Neuronal stem cell (in vitro differentiated cells): Measurements from ENCODE around the gene AHRR.

Experiments used
- DNase-seq: peaks from one replicate; pipeline ENCODE4 v3.0.0-alpha.2; 2013; ENCODE audit warnings: low spot score
- H2AFZ ChIP-seq: one replicate; pipeline ENCODE4 v1.6.1; 2013; ENCODE audit warnings: mild to moderate bottlenecking, low read length, inconsistent platforms
- H2AK5ac ChIP-seq: 2 replicates; pipeline ENCODE4 v1.6.1; 2013; ENCODE audit warnings: low read depth, mild to moderate bottlenecking, inconsistent platforms, low read length, moderate library complexity, mixed read lengths
- H2BK120ac ChIP-seq: 2 replicates; pipeline ENCODE4 v1.6.1; 2013; ENCODE audit warnings: low read depth, mild to moderate bottlenecking, inconsistent platforms, low read length, moderate library complexity, mixed read lengths
- H2BK12ac ChIP-seq: one replicate; pipeline ENCODE4 v1.6.1; 2013; ENCODE audit warnings: low read length, inconsistent platforms
- H2BK15ac ChIP-seq: 2 replicates; pipeline ENCODE4 v1.6.1; 2013; ENCODE audit warnings: mild to moderate bottlenecking, low read length, inconsistent platforms, mixed read lengths
- H2BK5ac ChIP-seq: one replicate; pipeline ENCODE4 v1.6.1; 2013; ENCODE audit warnings: inconsistent platforms, mild to moderate bottlenecking, low read length, moderate library complexity
- H3K14ac ChIP-seq: one replicate; pipeline ENCODE4 v1.6.1; 2013; ENCODE audit warnings: low read length, inconsistent platforms
- H3K18ac ChIP-seq: 2 replicates; pipeline ENCODE4 v1.6.1; 2013; ENCODE audit warnings: low read length, inconsistent platforms
- H3K23ac ChIP-seq: 2 replicates; pipeline ENCODE4 v1.6.1; 2013; ENCODE audit warnings: low read depth, mild to moderate bottlenecking, mixed read lengths, low read length, inconsistent platforms; ENCODE audit not compliant: poor library complexity
- H3K27ac ChIP-seq: replicated peaks from 3 replicates; pipeline ENCODE4 v1.5.1; 2013; ENCODE audit warnings: low read length, inconsistent platforms
- H3K27me3 ChIP-seq, 3 experiments: 2 replicates each; pipeline ENCODE4 v1.6.1; 2013; ENCODE audit warnings: low read length in 3 of 3, mild to moderate bottlenecking in 2 of 3, inconsistent platforms in 1 of 3, low read depth in 1 of 3, mixed read lengths in 1 of 3, moderate library complexity in 1 of 3; ENCODE audit not compliant: control insufficient read depth in 3 of 3, insufficient read depth in 3 of 3
- H3K36me3 ChIP-seq, 2 donors: replicated peaks in 1 of 2; 2 replicates each; pipeline ENCODE4 v1.6.1; 2013; ENCODE audit warnings: low read length in 2 of 2; ENCODE audit not compliant: control insufficient read depth in 2 of 2, insufficient read depth in 2 of 2
- H3K4ac ChIP-seq: 2 replicates; pipeline ENCODE4 v1.6.1; 2013; ENCODE audit warnings: inconsistent platforms, mild to moderate bottlenecking, low read length, moderate library complexity
- H3K4me1 ChIP-seq, 2 donors: 1 replicate in 1 of 2; 2 replicates in 1 of 2; pipeline ENCODE4 v1.6.1; 2013; ENCODE audit warnings: low read length in 2 of 2, low read depth in 1 of 2; ENCODE audit not compliant: control insufficient read depth in 2 of 2, insufficient read depth in 1 of 2
- H3K4me2 ChIP-seq: one replicate; pipeline ENCODE4 v1.6.1; 2013; ENCODE audit warnings: mild to moderate bottlenecking, low read length, inconsistent platforms; ENCODE audit not compliant: insufficient read depth, poor library complexity, severe bottlenecking
- H3K4me3 ChIP-seq, 2 donors: 2 replicates each; pipeline ENCODE4 v1.5.1; 2013; ENCODE audit warnings: low read length in 2 of 2, mild to moderate bottlenecking in 2 of 2, inconsistent platforms in 1 of 2, moderate library complexity in 1 of 2
- H3K79me1 ChIP-seq: one replicate; pipeline ENCODE4 v1.6.1; 2013; ENCODE audit warnings: low read depth, mild to moderate bottlenecking, inconsistent platforms, low read length, moderate library complexity
- H3K9ac ChIP-seq: one replicate; pipeline ENCODE4 v1.6.1; 2013; ENCODE audit warnings: mild to moderate bottlenecking, low read depth, low read length, inconsistent platforms; ENCODE audit not compliant: poor library complexity
- H3K9me3 ChIP-seq, 2 donors: replicated peaks in 1 of 2; 2 replicates each; pipeline versions ENCODE3 to v1.6.1; 2013; ENCODE audit warnings: low read length in 2 of 2, mild to moderate bottlenecking in 2 of 2, inconsistent platforms in 1 of 2, low read depth in 1 of 2, mixed read lengths in 1 of 2, moderate library complexity in 1 of 2; ENCODE audit not compliant: control insufficient read depth in 2 of 2, insufficient read depth in 1 of 2
- H4K8ac ChIP-seq: one replicate; pipeline ENCODE4 v1.6.1; 2013; ENCODE audit warnings: low read depth, mild to moderate bottlenecking, inconsistent platforms, low read length, moderate library complexity
- H4K91ac ChIP-seq: one replicate; pipeline ENCODE4 v1.6.1; 2013; ENCODE audit warnings: low read length, low read depth, mild to moderate bottlenecking, inconsistent platforms; ENCODE audit not compliant: poor library complexity
- WGBS, 2 donors: extraction: QIAGEN DNeasy Blood & Tissue Kit; methylation state at CpG; one replicate each; pipeline ENCODE4 v1.1.7; 2013; ENCODE audit warnings: missing lambda C conversion rate in 2 of 2, mixed read lengths in 1 of 2; ENCODE audit not compliant: insufficient read length in 2 of 2, insufficient replicate concordance in 1 of 2; ENCODE audit errors: extremely low coverage in 2 of 2; 5-methylcytosine and 5-hydroxymethylcytosine counted together

Gene AHRR

DNA sequence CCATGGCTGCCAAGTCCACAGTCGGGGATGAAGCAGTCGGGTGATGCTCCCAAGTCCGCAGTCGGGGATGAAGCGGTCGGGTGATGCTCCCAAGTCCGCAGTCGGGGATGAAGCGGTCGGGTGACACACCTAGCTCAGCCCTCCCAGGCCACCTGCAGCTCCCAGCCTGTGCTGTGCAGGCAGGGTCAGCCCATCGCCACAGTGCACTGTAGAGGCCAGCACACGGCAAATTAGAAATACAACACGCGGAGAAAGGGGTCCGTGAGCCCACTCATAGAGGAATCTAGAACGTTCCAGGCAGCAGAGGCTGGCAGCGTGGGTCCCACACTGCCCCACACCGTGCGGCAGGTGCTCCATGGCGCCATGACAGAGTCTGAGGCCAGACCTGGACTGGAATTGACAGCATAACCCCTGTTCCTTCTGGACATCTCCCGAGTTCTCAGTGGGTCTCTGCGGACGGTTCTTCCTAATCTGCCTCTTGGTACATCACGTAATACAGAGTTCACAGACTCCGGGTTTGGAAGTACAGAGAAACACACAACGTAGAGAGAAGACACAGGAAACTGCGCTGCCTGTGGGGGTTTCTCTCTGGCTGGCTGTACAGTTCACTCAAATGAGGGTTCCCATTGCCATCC is 113.8 kb downstream of the AHRR start:
- no peaks in the 10 kb centered on the region for H3K9me3 ChIP-seq
- peaks cover 0 to 4% (median 0%) of the 10 kb centered on the region in 3 experiments for H3K27me3 ChIP-seq
- no peak overlapping the region for H2AFZ ChIP-seq
- no peak overlapping the region for H3K14ac ChIP-seq
- peak overlapping the region; percentile 68 for H3K23ac ChIP-seq
- DNase-seq: no peak
- no peak overlapping the region for H3K27ac ChIP-seq
- no peak overlapping the region for H4K91ac ChIP-seq
- H2BK12ac ChIP-seq: no peak overlapping the region
- H3K4me2 ChIP-seq: no peak overlapping the region
- H2BK5ac ChIP-seq: no peak overlapping the region
- no CpG with 5 or more reads among the region's 27 CpGs for WGBS, 2 donors
- no peak overlapping the region for H3K18ac ChIP-seq
- H3K4ac ChIP-seq: no peak overlapping the region
- H3K79me1 ChIP-seq: peaks cover 3% of the 10 kb centered on the region
- no peak overlapping the region for H4K8ac ChIP-seq
- H2BK120ac ChIP-seq: no peak overlapping the region
- H2BK15ac ChIP-seq: no peak overlapping the region
- peaks cover 0 to 19% of the 10 kb centered on the region in 2 donors for H3K4me1 ChIP-seq
- no peak overlapping the region for H3K9ac ChIP-seq
- H2AK5ac ChIP-seq: no peak overlapping the region
- H3K36me3 ChIP-seq: no peaks in the 10 kb centered on the region
- no peak overlapping the region for H3K4me3 ChIP-seq

DNA sequence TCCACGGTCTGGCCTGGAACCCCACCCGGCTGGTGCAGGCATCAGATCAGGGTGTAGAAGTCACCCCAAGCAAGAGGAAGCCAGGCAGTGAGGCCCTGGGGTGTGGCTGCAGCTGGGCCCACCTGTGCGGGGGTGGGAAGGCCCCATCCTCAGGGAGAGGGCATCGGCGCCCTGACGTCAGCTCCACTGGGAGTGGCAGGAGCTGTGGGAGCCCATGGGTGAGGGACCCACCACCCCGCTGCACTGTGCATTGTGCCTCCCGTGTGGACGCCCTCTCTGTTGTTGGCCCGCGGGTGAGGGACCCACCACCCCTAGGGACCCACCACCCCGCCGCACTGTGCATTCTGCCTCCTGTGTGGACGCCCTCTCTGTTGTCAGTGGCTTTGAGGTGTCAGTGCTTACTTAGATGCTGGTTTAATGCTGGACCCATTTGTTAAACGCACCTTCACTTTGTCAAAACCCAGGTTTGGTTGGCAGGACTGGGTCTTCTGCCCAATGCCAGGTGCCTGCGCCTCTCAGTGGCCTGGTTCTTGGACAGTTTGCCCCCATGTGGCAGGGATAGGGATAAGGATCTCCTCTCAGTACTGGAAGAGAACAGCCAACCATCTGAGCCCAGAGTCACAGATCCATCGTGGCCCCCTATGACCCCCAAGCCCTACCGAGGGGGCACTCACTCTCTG is 114.6 kb downstream of the AHRR start:
- Histone ChIP-seq H3K4me1 (peaks cover 0 to 26% of the 10 kb centered on the region in 2 donors), H3K14ac (no peak overlapping the region), H3K9me3 (peaks cover 0 to 3% of the 10 kb centered on the region in 2 donors), H2BK15ac (no peak overlapping the region), H3K79me1 (peaks cover 3% of the 10 kb centered on the region), H2BK5ac (no peak overlapping the region), H3K4ac (no peak overlapping the region), H3K18ac (peak overlapping the region; percentile 27), H4K91ac (no peak overlapping the region), H3K27me3 (peaks cover 0 to 4% (median 0%) of the 10 kb centered on the region in 3 experiments), H2BK12ac (no peak overlapping the region), H3K27ac (no peak overlapping the region), H4K8ac (no peak overlapping the region), H2BK120ac (peak overlapping the region; percentile 50), H3K36me3 (no peaks in the 10 kb centered on the region), H3K9ac (peak overlapping the region; percentile 12), H3K4me3 (no peak overlapping the region), H3K4me2 (no peak overlapping the region), H2AFZ (no peak overlapping the region), H2AK5ac (peak overlapping the region; percentile 58), H3K23ac (peak overlapping the region; percentile 12)
- DNase-seq: no peak
- no CpG with 5 or more reads among the region's 18 CpGs for WGBS, 2 donors

DNA sequence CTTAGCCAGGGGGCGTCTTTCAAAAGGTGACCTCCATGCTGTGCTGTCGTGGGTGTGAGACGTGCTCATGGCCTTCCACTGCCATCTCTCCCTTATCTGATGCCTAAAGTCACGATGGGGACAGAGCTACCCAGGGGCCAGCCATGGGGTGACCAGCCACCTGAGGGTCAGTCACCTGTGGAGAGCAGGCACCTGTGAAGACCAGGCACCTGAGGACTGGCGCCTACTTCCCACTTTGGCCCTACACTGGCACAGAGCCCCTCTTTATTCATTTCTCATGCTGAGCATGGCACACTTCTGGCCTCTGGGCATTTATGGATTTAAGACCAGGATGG is 115.1 kb downstream of the AHRR start:
- H2BK5ac ChIP-seq: no peak overlapping the region
- WGBS, 2 donors: no CpG with 5 or more reads among the region's 5 CpGs

DNA sequence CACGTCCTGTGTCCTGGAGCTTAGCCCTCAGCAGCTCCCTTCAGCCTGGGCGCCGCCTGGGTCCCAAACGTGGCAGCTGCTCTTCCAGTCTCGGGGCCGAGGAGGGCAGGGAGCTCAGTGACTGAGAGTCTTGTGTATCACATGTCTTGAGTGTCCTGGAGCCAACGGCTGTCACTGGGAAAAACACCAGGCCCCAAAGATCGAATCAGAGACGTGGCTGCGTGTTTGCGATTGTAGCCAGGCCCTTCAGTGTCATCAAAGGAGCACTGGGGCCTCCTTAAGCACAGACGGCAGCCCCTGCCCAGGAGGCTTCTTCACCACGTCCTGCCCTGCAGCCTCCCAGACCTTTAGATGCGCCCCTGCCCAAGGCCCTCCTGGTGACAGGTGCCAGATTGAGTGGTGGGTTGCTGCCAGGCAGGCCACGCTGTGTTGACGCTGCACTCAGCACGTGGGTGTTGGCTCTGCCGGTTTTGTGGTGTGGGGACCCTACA is 115.8 kb downstream of the AHRR start:
- Histone ChIP-seq H3K4me1 (peaks cover 4 to 29% of the 10 kb centered on the region in 2 donors), H3K9ac (no peak overlapping the region), H3K14ac (peak overlapping the region; percentile 89), H4K8ac (peak overlapping the region; percentile 72), H3K9me3 (peaks cover 0 to 3% of the 10 kb centered on the region in 2 donors), H3K18ac (peak overlapping the region; percentile 38), H4K91ac (peak overlapping the region; percentile 75), H3K23ac (peak overlapping the region; percentile 91), H3K36me3 (no peaks in the 10 kb centered on the region), H3K79me1 (peaks cover 4% of the 10 kb centered on the region), H3K27ac (no peak overlapping the region), H2BK12ac (peak overlapping the region; percentile 94), H3K27me3 (peaks cover 0 to 4% (median 0%) of the 10 kb centered on the region in 3 experiments), H2AFZ (peak overlapping the region; percentile 50), H3K4me2 (no peak overlapping the region), H3K4ac (peak overlapping the region; percentile 23), H2BK5ac (no peak overlapping the region), H3K4me3 (no peak overlapping the region), H2BK15ac (peak overlapping the region; percentile 59), H2AK5ac (peak overlapping the region; percentile 70), H2BK120ac (no peak overlapping the region)
- DNase-seq: no peak
- no CpG with 5 or more reads among the region's 18 CpGs for WGBS, 2 donors

More for the DNA sequence above, 115.1 kb downstream of the AHRR start:
- Histone ChIP-seq H2AK5ac (peak overlapping the region; percentile 58), H3K14ac (no peak overlapping the region), H3K4me3 (no peak overlapping the region), H4K91ac (no peak overlapping the region), H3K4me2 (no peak overlapping the region), H3K9me3 (peaks cover 0 to 3% of the 10 kb centered on the region in 2 donors), H2BK15ac (no peak overlapping the region), H3K79me1 (peaks cover 3% of the 10 kb centered on the region), H2AFZ (no peak overlapping the region), H3K23ac (no peak overlapping the region), H2BK120ac (peak overlapping the region; percentile 50), H3K18ac (peak overlapping the region; percentile 27), H3K27me3 (peaks cover 0 to 4% (median 0%) of the 10 kb centered on the region in 3 experiments), H3K36me3 (no peaks in the 10 kb centered on the region), H3K4ac (no peak overlapping the region), H4K8ac (no peak overlapping the region), H3K4me1 (peaks cover 0 to 26% of the 10 kb centered on the region in 2 donors), H3K9ac (peak overlapping the region; percentile 12), H2BK12ac (no peak overlapping the region), H3K27ac (no peak overlapping the region)
- no peak for DNase-seq
